Tibial artery (tissue), 4 donors: Measurements from ENCODE around the gene ZAP70.

Source experiments
- DNase-seq, 2 donors: peaks; one replicate each; pipeline ENCODE4 v3.0.0-alpha.2; 2019
- H3K27ac ChIP-seq, 2 donors: fragments of 200-600 bp; sonication (generic) in 1 of 2; 1 replicate in 1 of 2; 2 replicates in 1 of 2; pipeline ENCODE4 v1.5.1; 2018 to 2019; ENCODE audit warnings: mild to moderate bottlenecking in 1 of 2
- H3K27me3 ChIP-seq, 2 donors: fragments of 200-600 bp; sonication (generic) in 1 of 2; one replicate each; pipeline versions ENCODE4 v1.5.1 to v1.6.0; 2016 to 2019
- H3K36me3 ChIP-seq, 3 donors: fragments of 200-600 bp; sonication (generic) in 2 of 3; one replicate each; pipeline ENCODE4 v1.5.1; 2016 to 2019; ENCODE audit warnings: mild to moderate bottlenecking in 2 of 3
- H3K4me1 ChIP-seq, 4 donors: fragments of 200-600 bp; sonication (generic) in 2 of 4; 1 replicate in 3 of 4; 2 replicates in 1 of 4; pipeline ENCODE4 v1.5.1; 2016 to 2019
- H3K4me3 ChIP-seq, 2 donors: fragments of 200-600 bp; sonication (generic) in 1 of 2; 1 replicate in 1 of 2; 2 replicates in 1 of 2; pipeline ENCODE4 v1.5.1; 2018 to 2019; ENCODE audit warnings: mild to moderate bottlenecking in 2 of 2
- H3K9me3 ChIP-seq, 3 donors: fragments of 200-600 bp; sonication (generic) in 1 of 3; one replicate each; pipeline ENCODE4 v1.5.1; 2016 to 2019
- intact Hi-C: fragments of 100-400 bp; cut with DNase I; formaldehyde crosslinking; loops from one replicate; pipeline ENCODE4 v1.15.0; 2023; ENCODE audit warnings: low total_unique reads
- TF ChIP-seq, protein P1 (sequence below), 2 experiments: fragments of 200-600 bp in 1 of 2; fragments of 450-650 bp in 1 of 2; IDR thresholded peaks; one replicate each; pipeline ENCODE4 v1.5.1; 2017 to 2019; ENCODE audit warnings: antibody characterized with exemption in 2 of 2, mild to moderate bottlenecking in 1 of 2, moderate library complexity in 1 of 2

Gene ZAP70

DNA sequence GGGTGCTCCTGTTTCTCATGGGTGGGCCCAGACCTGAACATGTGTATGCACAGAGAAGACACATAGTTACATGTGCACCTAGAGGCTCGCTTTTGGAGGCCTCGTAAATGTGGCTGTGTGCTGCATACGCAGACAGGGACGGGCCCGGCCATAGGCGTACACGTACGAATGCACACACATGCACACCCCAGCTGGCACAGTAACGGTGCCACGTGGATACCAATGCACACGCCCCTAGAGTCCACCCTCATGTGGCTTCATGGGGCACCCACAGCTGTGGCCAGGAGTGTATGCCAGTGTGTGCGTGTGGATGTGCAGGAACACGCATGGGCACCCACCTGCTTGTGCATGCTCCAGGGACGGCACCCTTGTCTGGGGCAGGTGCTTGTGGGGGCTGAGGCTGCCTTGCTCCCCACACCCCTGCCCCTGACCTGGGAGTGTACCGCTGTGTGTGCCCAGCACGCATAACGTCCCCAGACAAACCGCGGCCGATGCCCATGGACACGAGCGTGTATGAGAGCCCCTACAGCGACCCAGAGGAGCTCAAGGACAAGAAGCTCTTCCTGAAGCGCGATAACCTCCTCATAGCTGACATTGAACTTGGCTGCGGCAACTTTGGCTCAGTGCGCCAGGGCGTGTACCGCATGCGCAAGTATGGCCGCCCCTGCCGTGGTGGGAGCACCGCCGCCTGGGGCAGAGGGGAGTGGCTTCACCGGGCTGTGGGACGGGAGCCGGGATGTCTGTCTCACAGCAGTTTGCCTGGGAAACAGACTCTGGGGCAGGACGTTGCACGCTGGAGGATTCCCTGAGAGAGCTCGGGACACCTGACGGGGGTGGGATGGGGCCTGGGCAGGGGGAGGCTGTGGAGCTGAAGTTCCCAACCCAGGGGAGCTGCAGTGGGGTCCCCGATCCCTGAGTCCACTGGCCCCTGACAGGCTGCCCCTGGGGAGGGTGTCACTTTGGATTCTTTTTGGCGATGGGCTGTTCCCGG lies 21.0 kb downstream of the ZAP70 start:
- H3K9me3 ChIP-seq: peaks cover 0 to 10% (median 0%) of the 10 kb centered on the region in 3 donors
- H3K36me3 ChIP-seq: no peaks in the 10 kb centered on the region
- no peak overlapping the region for H3K4me3 ChIP-seq
- H3K27me3 ChIP-seq: peaks cover 0 to 18% of the 10 kb centered on the region in 2 donors
- peak in 1 of 2 donors; percentile 53 for DNase-seq
- TF ChIP-seq, protein P1, sequence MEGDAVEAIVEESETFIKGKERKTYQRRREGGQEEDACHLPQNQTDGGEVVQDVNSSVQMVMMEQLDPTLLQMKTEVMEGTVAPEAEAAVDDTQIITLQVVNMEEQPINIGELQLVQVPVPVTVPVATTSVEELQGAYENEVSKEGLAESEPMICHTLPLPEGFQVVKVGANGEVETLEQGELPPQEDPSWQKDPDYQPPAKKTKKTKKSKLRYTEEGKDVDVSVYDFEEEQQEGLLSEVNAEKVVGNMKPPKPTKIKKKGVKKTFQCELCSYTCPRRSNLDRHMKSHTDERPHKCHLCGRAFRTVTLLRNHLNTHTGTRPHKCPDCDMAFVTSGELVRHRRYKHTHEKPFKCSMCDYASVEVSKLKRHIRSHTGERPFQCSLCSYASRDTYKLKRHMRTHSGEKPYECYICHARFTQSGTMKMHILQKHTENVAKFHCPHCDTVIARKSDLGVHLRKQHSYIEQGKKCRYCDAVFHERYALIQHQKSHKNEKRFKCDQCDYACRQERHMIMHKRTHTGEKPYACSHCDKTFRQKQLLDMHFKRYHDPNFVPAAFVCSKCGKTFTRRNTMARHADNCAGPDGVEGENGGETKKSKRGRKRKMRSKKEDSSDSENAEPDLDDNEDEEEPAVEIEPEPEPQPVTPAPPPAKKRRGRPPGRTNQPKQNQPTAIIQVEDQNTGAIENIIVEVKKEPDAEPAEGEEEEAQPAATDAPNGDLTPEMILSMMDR (IDR thresholded peaks at IDR 0.05): no peak
- intact Hi-C loops: no loop called here
- H3K27ac ChIP-seq: no peak overlapping the region
- H3K4me1 ChIP-seq: no peaks in the 10 kb centered on the region

DNA sequence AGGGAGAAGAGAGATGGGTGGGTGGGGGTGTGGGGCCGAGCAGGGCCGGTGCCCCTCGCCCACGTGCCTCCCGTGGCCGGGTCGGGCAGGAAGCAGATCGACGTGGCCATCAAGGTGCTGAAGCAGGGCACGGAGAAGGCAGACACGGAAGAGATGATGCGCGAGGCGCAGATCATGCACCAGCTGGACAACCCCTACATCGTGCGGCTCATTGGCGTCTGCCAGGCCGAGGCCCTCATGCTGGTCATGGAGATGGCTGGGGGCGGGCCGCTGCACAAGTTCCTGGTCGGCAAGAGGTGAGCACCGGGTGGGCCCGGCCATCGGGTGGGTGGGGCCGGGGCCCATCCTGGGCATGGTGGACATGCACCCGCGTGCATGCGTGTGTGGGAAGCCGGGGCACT lies 21.8 kb downstream of the ZAP70 start:
- DNase-seq: peak in 1 of 2 donors; percentile 60
- H3K4me1 ChIP-seq: no peaks in the 10 kb centered on the region
- H3K27ac ChIP-seq: no peak overlapping the region
- H3K27me3 ChIP-seq: peaks cover 0 to 19% of the 10 kb centered on the region in 2 donors
- intact Hi-C loops: no loop called here
- no peaks in the 10 kb centered on the region for H3K36me3 ChIP-seq
- TF ChIP-seq, protein P1 (IDR thresholded peaks at IDR 0.05): no peak
- H3K9me3 ChIP-seq: peaks cover 0 to 7% (median 0%) of the 10 kb centered on the region in 3 donors
- H3K4me3 ChIP-seq: no peak overlapping the region

DNA sequence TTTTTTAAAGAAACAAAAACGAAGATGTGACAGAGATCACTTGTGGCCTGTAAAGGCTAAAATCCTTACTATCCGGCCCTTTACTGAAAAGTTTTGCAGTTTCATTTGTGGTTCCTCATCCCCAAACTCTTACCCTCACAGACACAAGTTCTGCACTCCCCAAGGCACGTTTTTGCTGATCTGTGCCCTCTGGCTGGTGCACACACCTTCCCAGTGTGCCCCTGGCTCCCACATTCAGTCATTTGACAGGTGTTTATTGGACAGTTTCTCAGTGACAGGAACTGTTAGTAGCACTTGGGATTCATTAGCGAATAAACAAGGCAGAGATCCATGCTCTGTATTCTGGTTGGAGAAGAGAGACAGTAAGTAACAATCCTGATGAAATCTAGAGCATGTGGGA lies 22.8 kb downstream of the ZAP70 start:
- H3K36me3 ChIP-seq: no peaks in the 10 kb centered on the region
- TF ChIP-seq, protein P1 (IDR thresholded peaks at IDR 0.05): no peak
- DNase-seq: no peak
- intact Hi-C loops: no loop called here
- H3K27ac ChIP-seq: no peak overlapping the region
- no peak overlapping the region for H3K4me3 ChIP-seq
- no peaks in the 10 kb centered on the region for H3K4me1 ChIP-seq
- no peaks in the 10 kb centered on the region for H3K9me3 ChIP-seq
- H3K27me3 ChIP-seq: peaks cover 0 to 19% of the 10 kb centered on the region in 2 donors

DNA sequence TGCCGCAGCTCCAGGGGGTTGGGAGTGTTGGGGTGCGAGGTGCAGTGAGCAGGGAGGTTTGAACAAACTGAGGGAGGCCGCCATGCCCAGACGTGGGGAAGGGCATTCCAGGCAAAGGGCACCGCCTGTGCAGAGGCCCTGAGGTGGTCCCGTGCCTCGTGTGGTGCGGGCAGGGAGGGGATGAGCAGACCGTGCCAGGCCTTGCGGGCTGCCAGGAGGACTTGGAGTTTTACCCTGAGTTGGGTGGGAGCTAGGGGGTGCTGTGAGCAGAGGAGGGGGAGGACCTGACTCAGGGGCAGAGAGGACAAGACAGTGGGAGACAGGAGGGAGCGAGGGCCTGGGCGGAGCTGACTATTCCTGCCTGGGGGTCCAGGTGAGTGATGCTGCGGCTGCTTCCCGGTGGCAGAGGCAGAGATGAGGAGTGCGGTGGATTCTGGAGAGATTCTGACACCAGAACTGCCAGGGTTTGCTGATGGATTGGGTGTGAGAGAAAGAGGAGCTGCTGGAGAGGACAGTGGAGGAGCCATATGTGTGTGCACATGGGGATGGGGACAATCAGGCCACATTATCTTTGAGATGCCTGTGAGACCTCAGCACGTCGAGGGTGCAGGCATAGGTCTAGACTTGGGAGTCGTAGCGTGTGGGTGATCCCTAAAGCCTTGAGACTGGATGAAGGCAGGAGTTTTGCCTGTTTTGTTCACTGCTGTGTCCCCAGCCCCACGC lies 23.4 kb downstream of the ZAP70 start:
- intact Hi-C loops: no loop called here
- H3K36me3 ChIP-seq: no peaks in the 10 kb centered on the region
- H3K9me3 ChIP-seq: no peaks in the 10 kb centered on the region
- peaks cover 0 to 19% of the 10 kb centered on the region in 2 donors for H3K27me3 ChIP-seq
- H3K4me3 ChIP-seq: no peak overlapping the region
- H3K27ac ChIP-seq: no peak overlapping the region
- H3K4me1 ChIP-seq: no peaks in the 10 kb centered on the region
- TF ChIP-seq, protein P1 (IDR thresholded peaks at IDR 0.05): no peak
- peak in 1 of 2 donors; percentile 58 for DNase-seq

DNA sequence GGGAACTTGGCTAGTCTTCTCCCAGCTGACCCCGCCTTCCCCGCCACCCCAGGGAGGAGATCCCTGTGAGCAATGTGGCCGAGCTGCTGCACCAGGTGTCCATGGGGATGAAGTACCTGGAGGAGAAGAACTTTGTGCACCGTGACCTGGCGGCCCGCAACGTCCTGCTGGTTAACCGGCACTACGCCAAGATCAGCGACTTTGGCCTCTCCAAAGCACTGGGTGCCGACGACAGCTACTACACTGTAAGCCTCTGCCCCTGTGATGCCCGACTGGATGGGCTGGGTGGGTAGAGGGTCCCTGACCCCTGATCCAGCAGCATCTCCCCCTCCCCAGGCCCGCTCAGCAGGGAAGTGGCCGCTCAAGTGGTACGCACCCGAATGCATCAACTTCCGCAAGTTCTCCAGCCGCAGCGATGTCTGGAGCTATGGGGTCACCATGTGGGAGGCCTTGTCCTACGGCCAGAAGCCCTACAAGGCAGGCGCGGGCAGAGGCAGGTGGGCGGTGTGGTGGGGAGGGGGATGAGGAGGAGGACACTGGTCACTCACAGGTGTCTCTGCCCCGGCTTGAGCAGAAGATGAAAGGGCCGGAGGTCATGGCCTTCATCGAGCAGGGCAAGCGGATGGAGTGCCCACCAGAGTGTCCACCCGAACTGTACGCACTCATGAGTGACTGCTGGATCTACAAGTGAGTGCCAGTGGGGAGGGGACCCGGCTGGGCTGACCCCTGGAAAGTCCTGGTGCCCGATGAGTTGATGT lies 24.2 kb downstream of the ZAP70 start:
- Histone ChIP-seq H3K27me3 (peaks cover 0 to 19% of the 10 kb centered on the region in 2 donors), H3K27ac (no peak overlapping the region), H3K36me3 (no peaks in the 10 kb centered on the region), H3K9me3 (no peaks in the 10 kb centered on the region), H3K4me3 (no peak overlapping the region), H3K4me1 (no peaks in the 10 kb centered on the region)
- peak in 1 of 2 donors; percentile 58 for DNase-seq
- TF ChIP-seq, protein P1 (IDR thresholded peaks at IDR 0.05): no peak
- intact Hi-C loops: no loop called here
